PC-3 (cell line): Measurements from ENCODE around the gene CMTM7. TPM values are rescaled to one million over a fixed set of nuclear protein-coding genes. Genes with fewer than 3 reads are reported as not detected.

Experiments
- ATAC-seq: fragments of 200-7000 bp; cut with Tn5 transposase; 2 replicates; pipeline ENCODE4 v1.9.1; 2020; ENCODE audit warnings: mild to moderate bottlenecking, moderate library complexity
- BruUV-seq: library from RNA; stranded (reverse); fragments of 400-500 nt; replicated peaks from 2 replicates; lab custom pipeline; 2021; lab: Mats Ljungman, UMichigan
- CTCF ChIA-PET: fragments of 300-600 bp; sonication (Branson Sonifier 250); formaldehyde crosslinking; loops from one replicate; lab custom pipeline; 2022; ENCODE audit warnings: antibody characterized with exemption; lab: Charles Lee
- POLR2A ChIA-PET: fragments of 300-600 bp; sonication (Branson Sonifier 250); formaldehyde crosslinking; loops from one replicate; lab custom pipeline; 2022; ENCODE audit warnings: antibody characterized with exemption; ENCODE audit not compliant: unreplicated experiment; lab: Charles Lee
- DNase-seq: peaks from one replicate; pipeline ENCODE4 v3.0.0-alpha.2; 2015
- H2AFZ ChIP-seq: fragments of 300-600 bp; sonication (generic); 2 replicates; pipeline ENCODE4 v1.6.0; 2016; ENCODE audit warnings: antibody characterized with exemption, low read length
- H3F3A ChIP-seq: fragments of 300-600 bp; sonication (generic); one replicate; pipeline ENCODE4 v1.6.0; 2017; ENCODE audit warnings: antibody characterized with exemption, low read length, control low read depth, mild to moderate bottlenecking; ENCODE audit not compliant: unreplicated experiment
- H3K27ac ChIP-seq: fragments of 300-600 bp; sonication (generic); 2 replicates; pipeline ENCODE4 v1.5.1; 2016; ENCODE audit warnings: mild to moderate bottlenecking, low read length
- H3K27me3 ChIP-seq: fragments of 300-600 bp; sonication (generic); 2 replicates; pipeline ENCODE4 v1.6.1; 2016; ENCODE audit warnings: low read length, mixed read lengths
- H3K36me3 ChIP-seq: fragments of 300-600 bp; sonication (generic); 2 replicates; pipeline ENCODE4 v1.6.1; 2016; ENCODE audit warnings: low read depth, mixed run types, low read length, mixed read lengths
- H3K4me1 ChIP-seq: fragments of 300-600 bp; sonication (generic); 2 replicates; pipeline ENCODE4 v1.5.1; 2016; ENCODE audit warnings: low read length; ENCODE audit not compliant: insufficient read depth
- H3K4me2 ChIP-seq: fragments of 300-600 bp; sonication (generic); 2 replicates; pipeline ENCODE4 v1.6.0; 2016; ENCODE audit warnings: low read length
- H3K4me3 ChIP-seq: fragments of 300-600 bp; sonication (generic); 2 replicates; pipeline ENCODE4 v1.5.1; 2016; ENCODE audit warnings: mild to moderate bottlenecking, low read length, mixed read lengths
- H3K79me2 ChIP-seq: fragments of 300-600 bp; sonication (generic); 2 replicates; pipeline ENCODE4 v1.6.1; 2017; ENCODE audit warnings: low read length, mixed read lengths
- H3K9ac ChIP-seq: fragments of 300-600 bp; sonication (generic); 2 replicates; pipeline ENCODE4 v1.6.0; 2016; ENCODE audit warnings: mild to moderate bottlenecking, low read length
- H3K9me2 ChIP-seq: fragments of 300-600 bp; sonication (generic); replicated peaks from 2 replicates; pipeline ENCODE4 v1.6.1; 2016; ENCODE audit warnings: mixed run types, low read length, mixed read lengths
- H3K9me3 ChIP-seq: fragments of 300-600 bp; sonication (generic); 2 replicates; pipeline ENCODE4 v1.6.1; 2016; ENCODE audit warnings: low read length, mixed read lengths
- H4K20me1 ChIP-seq: fragments of 300-600 bp; sonication (generic); 2 replicates; pipeline ENCODE4 v1.6.1; 2016; ENCODE audit warnings: low read length, mixed read lengths
- CTCF ChIP-seq: fragments of 300-600 bp; sonication (generic); conservative IDR thresholded peaks from 2 replicates; pipeline ENCODE4 v1.5.1; 2017; ENCODE audit warnings: antibody characterized with exemption, low read depth, mild to moderate bottlenecking, low read length
- EZH2 ChIP-seq: fragments of 300-600 bp; sonication (generic); IDR thresholded peaks from one replicate; pipeline ENCODE4 v1.6.1; 2017; ENCODE audit warnings: antibody characterized with exemption, mild to moderate bottlenecking, low read length; ENCODE audit not compliant: unreplicated experiment
- EZH2phosphoT487 ChIP-seq: fragments of 300-600 bp; sonication (generic); IDR thresholded peaks from 2 replicates; pipeline ENCODE4 v1.6.1; 2018; ENCODE audit warnings: mild to moderate bottlenecking, antibody characterized with exemption, low read length, borderline replicate concordance
- intact Hi-C: fragments of 100-400 bp; cut with micrococcal nuclease; formaldehyde crosslinking; loops from 2 replicates; pipeline ENCODE4 v1.9.0; 2023
- total RNA-seq: library from RNA; depleted of rRNA; stranded (reverse); fragments of >200 nt; gene quantifications from 2 replicates; pipeline ENCODE4 v1.2.3, GENCODE V29; 2014

Gene CMTM7
- total RNA-seq, 1 experiment from 2014 or later, result 37.1 TPM

GRCh38 chr3:32354362-32354778, 37.3 kb upstream of the CMTM7 start:
- no peak overlapping the region for H3K4me2 ChIP-seq
- no peaks in the 10 kb centered on the region for H4K20me1 ChIP-seq
- no peaks in the 10 kb centered on the region for H3K4me1 ChIP-seq
- intact Hi-C loops, result no loop called here
- CTCF ChIA-PET, result no interaction called here
- ATAC-seq (peak; percentile 51), DNase-seq (peak; percentile 13)
- H3K4me3 ChIP-seq, result no peak overlapping the region
- H2AFZ ChIP-seq, result no peak overlapping the region
- no peak overlapping the region for H3K27ac ChIP-seq
- POLR2A ChIA-PET, result no interaction called here
- TF ChIP-seq EZH2phosphoT487, result no peak
- no peak for TF ChIP-seq EZH2
- H3K27me3 ChIP-seq, result no peaks in the 10 kb centered on the region
- no peak overlapping the region for H3K9ac ChIP-seq
- BruUV-seq, result no TSS peak
- no peaks in the 10 kb centered on the region for H3K36me3 ChIP-seq
- H3K9me3 ChIP-seq, result no peaks in the 10 kb centered on the region
- no peaks in the 10 kb centered on the region for H3K79me2 ChIP-seq
- no peaks in the 10 kb centered on the region for H3F3A ChIP-seq
- no peaks in the 10 kb centered on the region for H3K9me2 ChIP-seq

GRCh38 chr3:32355751-32356291, 35.8 kb upstream of the CMTM7 start:
- TF ChIP-seq EZH2phosphoT487, result no peak
- no peak for TF ChIP-seq CTCF
- no peak for TF ChIP-seq EZH2
- Histone ChIP-seq H3K9me2 (no peaks in the 10 kb centered on the region), H3K4me1 (no peaks in the 10 kb centered on the region), H4K20me1 (no peaks in the 10 kb centered on the region), H2AFZ (no peak overlapping the region), H3K4me2 (no peak overlapping the region), H3K27me3 (no peaks in the 10 kb centered on the region), H3K79me2 (no peaks in the 10 kb centered on the region), H3K9ac (no peak overlapping the region), H3K27ac (no peak overlapping the region), H3F3A (no peaks in the 10 kb centered on the region), H3K4me3 (no peak overlapping the region), H3K9me3 (no peaks in the 10 kb centered on the region), H3K36me3 (no peaks in the 10 kb centered on the region)
- DNase-seq (no peak), ATAC-seq (no peak)
- ChIA-PET CTCF (no interaction called here), POLR2A (no interaction called here)
- no TSS peak for BruUV-seq
- intact Hi-C loops, result no loop called here

- intact Hi-C loops, result no loop called here
- no peaks in the 10 kb centered on the region for H3K9me2 ChIP-seq
- H3K4me1 ChIP-seq, result no peaks in the 10 kb centered on the region
- no peaks in the 10 kb centered on the region for H3K27me3 ChIP-seq
- H3K9ac ChIP-seq, result no peak overlapping the region
- H3K27ac ChIP-seq, result no peak overlapping the region
- POLR2A ChIA-PET, result no interaction called here
- no peaks in the 10 kb centered on the region for H4K20me1 ChIP-seq
- no peak overlapping the region for H3K4me2 ChIP-seq
- H2AFZ ChIP-seq, result no peak overlapping the region
- DNase-seq (no peak), ATAC-seq (no peak)
- CTCF ChIA-PET, result no interaction called here
- H3K4me3 ChIP-seq, result no peak overlapping the region
- TF ChIP-seq EZH2 (no peak), EZH2phosphoT487 (no peak)
- H3K79me2 ChIP-seq, result no peaks in the 10 kb centered on the region
- BruUV-seq, result no TSS peak
- H3K9me3 ChIP-seq, result no peaks in the 10 kb centered on the region
- no peaks in the 10 kb centered on the region for H3F3A ChIP-seq
- H3K36me3 ChIP-seq, result no peaks in the 10 kb centered on the region
Observed at GRCh38 chr3:32359766-32360492, 31.7 kb upstream of the CMTM7 start.
